Activated CD8-positive, alpha-beta memory T cell treated with anti-CD3 and anti-CD28 coated beads, Interleukin-2, amount 10 ng/mL, durations not matched to agents 7 days and 5 days (primary cell): ENCODE measurements around the gene IL12RB2. TPM values are rescaled to one million over a fixed set of nuclear protein-coding genes. Genes with fewer than 3 reads are reported as not detected.
"Not testable (repeated sequence)": the region's sequence is repeated elsewhere in the genome, so short reads cannot be mapped to it uniquely, and the experiment has no call there.

ENCODE experiments used
- ATAC-seq: fragments of 150-1000 bp; cut with Tn5 transposase; one replicate; pipeline ENCODE4 v1.10.0; 2021; ENCODE audit warnings: moderate library complexity
- CTCF ChIA-PET: fragments of 350-600 bp; sonication (Branson Sonifier 250); formaldehyde crosslinking; loops from one replicate; lab custom pipeline; 2021; ENCODE audit warnings: antibody characterized with exemption; lab: Charles Lee
- DNase-seq: peaks from one replicate; pipeline ENCODE4 v3.0.0-alpha.2; 2020
- H3K27ac Mint-ChIP-seq: one replicate; pipeline ENCODE4 v1.8.0; 2021; ENCODE audit warnings: mild to moderate bottlenecking, mixed read lengths
- H3K27me3 Mint-ChIP-seq: one replicate; pipeline ENCODE4 v1.8.0; 2021; ENCODE audit warnings: mixed read lengths
- H3K36me3 Mint-ChIP-seq: one replicate; pipeline ENCODE4 v1.8.0; 2021; ENCODE audit warnings: mild to moderate bottlenecking, mixed read lengths
- H3K4me1 Mint-ChIP-seq: one replicate; pipeline ENCODE4 v1.8.0; 2021; ENCODE audit warnings: mixed read lengths
- H3K4me3 Mint-ChIP-seq: one replicate; pipeline ENCODE4 v1.8.0; 2021; ENCODE audit warnings: mild to moderate bottlenecking, moderate library complexity, mixed read lengths
- H3K9me3 Mint-ChIP-seq: one replicate; pipeline ENCODE4 v1.8.0; 2022; ENCODE audit warnings: low read depth, mixed read lengths
- total RNA-seq, 2 experiments: library from RNA; stranded (reverse); gene quantifications; one replicate each; pipeline ENCODE4 v1.2.3, GENCODE V29; 2021

The IL12RB2 gene
- total RNA-seq, 2 experiments from 2014 or later = 23.8 to 54.0 TPM

GRCh38 chr1:67393737-67394136 is 86.1 kb downstream of the IL12RB2 start:
- H3K36me3 Mint-ChIP-seq = peaks cover 45% of the 10 kb centered on the region
- DNase-seq = no peak
- CTCF ChIA-PET = interaction anchor here (1.5 kb wide), 1 partner anchor 160 kb away, joined by 3 read pairs; no protein-coding TSS in a partner anchor
- H3K4me3 Mint-ChIP-seq = no peak overlapping the region
- no peaks in the 10 kb centered on the region for H3K9me3 Mint-ChIP-seq
- no peaks in the 10 kb centered on the region for H3K27me3 Mint-ChIP-seq
- H3K27ac Mint-ChIP-seq = peak overlapping the region; percentile 18
- ATAC-seq = no peak
- H3K4me1 Mint-ChIP-seq = no peaks in the 10 kb centered on the region

DNA sequence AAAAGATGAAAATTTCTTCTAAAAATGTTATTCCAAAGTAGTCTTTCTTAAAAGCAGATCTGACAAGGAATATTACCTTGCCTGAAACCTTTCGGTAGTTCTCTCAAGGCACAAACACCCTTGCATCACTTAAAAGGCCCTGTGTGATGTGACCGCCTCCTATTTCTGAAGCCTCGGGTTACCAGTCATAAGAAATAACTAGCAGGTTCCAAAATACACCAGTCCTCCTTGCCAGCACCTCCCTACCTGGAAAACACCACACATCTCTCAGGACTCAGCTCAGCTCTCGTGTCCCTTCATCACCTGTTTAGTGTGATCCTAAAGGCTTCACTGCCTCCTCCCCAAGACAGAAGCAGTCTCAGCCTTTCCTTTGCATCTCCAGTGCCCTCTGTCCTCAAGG is 86.9 kb downstream of the IL12RB2 start:
- CTCF ChIA-PET = interaction anchor here (1.5 kb wide), 1 partner anchor 161 kb away, joined by 3 read pairs; no protein-coding TSS in a partner anchor

GRCh38 chr1:67399199-67399993 is 91.7 kb downstream of the IL12RB2 start:
- Mint-ChIP-seq H3K27me3 (no peaks in the 10 kb centered on the region), H3K4me1 (peaks cover 3% of the 10 kb centered on the region), H3K9me3 (no peaks in the 10 kb centered on the region), H3K4me3 (no peak overlapping the region), H3K36me3 (peaks cover 38% of the 10 kb centered on the region), H3K27ac (no peak overlapping the region)
- ATAC-seq (no peak), DNase-seq (no peak)
- CTCF ChIA-PET = interaction anchor here (0.5 to 0.8 kb wide), 2 partner anchors 85 to 166 kb away, joined by 3 to 4 read pairs; no protein-coding TSS in a partner anchor

More for the DNA sequence above, 86.9 kb downstream of the IL12RB2 start:
- no peak for DNase-seq
- no peaks in the 10 kb centered on the region for H3K9me3 Mint-ChIP-seq
- no peak overlapping the region for H3K27ac Mint-ChIP-seq
- H3K27me3 Mint-ChIP-seq = no peaks in the 10 kb centered on the region
- H3K36me3 Mint-ChIP-seq = peaks cover 47% of the 10 kb centered on the region
- no peaks in the 10 kb centered on the region for H3K4me1 Mint-ChIP-seq
- H3K4me3 Mint-ChIP-seq = no peak overlapping the region
- ATAC-seq = no peak

GRCh38 chr1:67400029-67400786 is 92.5 kb downstream of the IL12RB2 start:
- not testable (repeated sequence) for H3K4me3 Mint-ChIP-seq, H3K9me3 Mint-ChIP-seq, H3K27ac Mint-ChIP-seq, H3K27me3 Mint-ChIP-seq, DNase-seq, H3K4me1 Mint-ChIP-seq
- CTCF ChIA-PET = interaction anchor here (0.8 kb wide), 1 partner anchor 86 kb away, joined by 3 read pairs; no protein-coding TSS in a partner anchor
- peak; percentile 22 for ATAC-seq
- peaks cover 39% of the 10 kb centered on the region for H3K36me3 Mint-ChIP-seq

- Mint-ChIP-seq H3K27me3 (no peaks in the 10 kb centered on the region), H3K27ac (no peak overlapping the region), H3K4me1 (peaks cover 3% of the 10 kb centered on the region), H3K9me3 (no peaks in the 10 kb centered on the region), H3K4me3 (no peak overlapping the region), H3K36me3 (peaks cover 36% of the 10 kb centered on the region)
- ATAC-seq = no peak
- CTCF ChIA-PET = no interaction called here
- DNase-seq = no peak
Measured at GRCh38 chr1:67401443-67401842, 93.8 kb downstream of the IL12RB2 start.

- Mint-ChIP-seq H3K9me3 (no peaks in the 10 kb centered on the region), H3K27me3 (no peaks in the 10 kb centered on the region), H3K36me3 (peaks cover 19% of the 10 kb centered on the region), H3K4me3 (no peak overlapping the region), H3K27ac (no peak overlapping the region), H3K4me1 (peaks cover 3% of the 10 kb centered on the region)
- CTCF ChIA-PET = no interaction called here
- no peak for DNase-seq
- no peak for ATAC-seq
Measured at GRCh38 chr1:67404212-67404620, 96.5 kb downstream of the IL12RB2 start.

DNA sequence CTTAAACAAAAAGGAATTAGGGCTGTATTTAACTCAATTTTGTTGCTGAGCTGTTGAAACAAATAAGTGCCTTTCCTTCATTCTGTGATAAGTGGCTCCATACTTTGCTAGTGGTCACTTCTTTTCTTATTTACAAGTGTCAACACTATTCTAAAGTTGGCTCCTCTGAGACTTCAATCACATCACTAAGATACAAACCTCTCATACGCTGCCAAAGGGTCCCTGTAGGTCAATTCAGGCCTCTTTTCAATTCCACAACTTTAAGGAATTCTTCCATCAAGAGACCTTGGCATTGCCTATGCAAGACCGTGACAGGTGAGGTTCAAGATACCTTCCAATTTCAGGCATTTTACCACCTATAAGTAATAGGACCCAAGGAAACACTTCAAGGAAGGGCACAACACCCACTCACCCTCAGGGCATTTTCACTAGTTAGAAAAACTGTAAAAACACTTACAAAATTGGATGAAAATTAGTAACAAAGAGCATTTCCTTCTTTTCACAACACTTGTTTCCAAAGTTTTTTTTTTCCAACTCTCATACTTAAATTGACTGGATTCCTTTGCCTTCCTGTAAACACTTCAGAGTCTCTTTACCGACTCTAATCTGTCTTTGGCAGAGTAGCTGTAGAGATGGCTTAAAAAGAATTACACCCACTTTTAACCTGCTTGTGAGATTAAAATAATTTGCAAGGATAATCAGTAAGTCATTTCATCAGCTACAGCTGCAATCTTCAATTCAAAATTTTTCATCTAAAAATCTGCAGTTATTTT is 98.0 kb downstream of the IL12RB2 start:
- Mint-ChIP-seq H3K4me3 (no peak overlapping the region), H3K4me1 (peaks cover 6% of the 10 kb centered on the region), H3K9me3 (no peaks in the 10 kb centered on the region), H3K27ac (peak overlapping the region; percentile 24), H3K36me3 (peaks cover 26% of the 10 kb centered on the region), H3K27me3 (no peaks in the 10 kb centered on the region)
- CTCF ChIA-PET = no interaction called here
- DNase-seq (no peak), ATAC-seq (no peak)

- H3K4me3 Mint-ChIP-seq = no peak overlapping the region
- no peak for DNase-seq
- no peaks in the 10 kb centered on the region for H3K27me3 Mint-ChIP-seq
- CTCF ChIA-PET = interaction anchor here (1.2 to 2.6 kb wide), 3 partner anchors 11 to 22 kb away, joined by 3 to 6 read pairs (median 4); partner anchors contain the start of gene SERBP1
- H3K4me1 Mint-ChIP-seq = peaks cover 5% of the 10 kb centered on the region
- H3K27ac Mint-ChIP-seq = no peak overlapping the region
- ATAC-seq = no peak
- H3K36me3 Mint-ChIP-seq = peaks cover 29% of the 10 kb centered on the region
- H3K9me3 Mint-ChIP-seq = no peaks in the 10 kb centered on the region
Measured at GRCh38 chr1:67407498-67407897, 99.8 kb downstream of the IL12RB2 start.

- no peak overlapping the region for H3K4me3 Mint-ChIP-seq
- H3K36me3 Mint-ChIP-seq = peaks cover 31% of the 10 kb centered on the region
- DNase-seq (no peak), ATAC-seq (no peak)
- H3K27me3 Mint-ChIP-seq = no peaks in the 10 kb centered on the region
- H3K27ac Mint-ChIP-seq = no peak overlapping the region
- CTCF ChIA-PET = interaction anchor here (1.7 to 2.6 kb wide), 2 partner anchors 11 to 21 kb away, joined by 4 to 6 read pairs; partner anchors contain the start of gene SERBP1
- H3K4me1 Mint-ChIP-seq = peaks cover 5% of the 10 kb centered on the region
- H3K9me3 Mint-ChIP-seq = no peaks in the 10 kb centered on the region
Measured at GRCh38 chr1:67408148-67408547, 100.5 kb downstream of the IL12RB2 start.

- H3K27ac Mint-ChIP-seq, CTCF ChIA-PET, H3K9me3 Mint-ChIP-seq, H3K4me3 Mint-ChIP-seq, DNase-seq, ATAC-seq, H3K27me3 Mint-ChIP-seq: not testable (repeated sequence)
- Mint-ChIP-seq H3K36me3 (peaks cover 68% of the 10 kb centered on the region), H3K4me1 (peaks cover 23% of the 10 kb centered on the region)
Measured at GRCh38 chr1:67413101-67413500, 105.4 kb downstream of the IL12RB2 start.

DNA sequence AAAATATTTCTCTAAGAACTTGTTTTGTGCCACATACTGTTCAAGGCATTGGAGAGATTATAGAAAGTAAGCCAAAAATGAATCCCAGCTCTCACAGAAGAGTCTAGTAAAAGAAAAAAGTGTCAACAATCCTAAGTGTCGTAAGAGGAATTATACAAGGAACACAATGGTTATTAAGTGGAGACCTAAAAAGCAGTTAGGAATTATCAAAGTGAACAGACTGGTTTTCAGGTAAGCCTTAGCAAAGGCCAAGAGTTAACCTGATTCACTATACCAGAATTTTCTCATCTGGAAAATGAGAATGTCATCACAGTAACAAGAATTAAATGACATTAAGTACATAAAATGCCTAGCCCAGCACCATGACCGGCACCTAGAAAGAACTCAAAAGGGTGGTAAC is 106.9 kb downstream of the IL12RB2 start:
- H3K36me3 Mint-ChIP-seq = peaks cover 76% of the 10 kb centered on the region
- H3K4me3 Mint-ChIP-seq = no peak overlapping the region
- no peaks in the 10 kb centered on the region for H3K27me3 Mint-ChIP-seq
- no peak overlapping the region for H3K27ac Mint-ChIP-seq
- CTCF ChIA-PET = interaction anchor here (1.0 kb wide), 1 partner anchor 202 kb away, joined by 4 read pairs; no protein-coding TSS in a partner anchor
- no peak for DNase-seq
- H3K4me1 Mint-ChIP-seq = peaks cover 33% of the 10 kb centered on the region
- H3K9me3 Mint-ChIP-seq = no peaks in the 10 kb centered on the region
- ATAC-seq = no peak

DNA sequence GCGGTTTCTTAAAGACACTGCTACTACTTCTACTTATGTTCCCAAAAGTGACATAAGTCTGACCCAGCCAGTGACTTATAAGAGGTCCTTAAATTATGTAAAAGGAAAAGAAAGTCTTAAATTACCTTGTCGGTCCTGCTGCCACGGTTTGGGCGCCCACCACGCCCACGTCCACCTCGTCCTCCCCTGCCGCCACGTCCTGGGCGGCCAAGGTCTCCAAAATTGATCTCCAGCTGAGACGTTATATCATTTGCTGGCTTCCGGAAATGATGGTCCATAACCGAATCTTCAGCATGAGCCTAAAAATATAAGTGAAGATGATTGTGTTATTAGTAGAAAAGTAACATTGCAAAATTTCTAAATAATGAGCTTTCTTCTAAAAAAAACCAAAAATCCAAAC is 107.4 kb downstream of the IL12RB2 start:
- H3K36me3 Mint-ChIP-seq = peaks cover 75% of the 10 kb centered on the region
- CTCF ChIA-PET = interaction anchor here (1.0 to 1.2 kb wide), 2 partner anchors 28 to 203 kb away, joined by 3 to 4 read pairs; no protein-coding TSS in a partner anchor
- H3K27me3 Mint-ChIP-seq = no peaks in the 10 kb centered on the region
- ATAC-seq = no peak
- H3K27ac Mint-ChIP-seq = no peak overlapping the region
- H3K4me1 Mint-ChIP-seq = peaks cover 35% of the 10 kb centered on the region
- H3K9me3 Mint-ChIP-seq = no peaks in the 10 kb centered on the region
- H3K4me3 Mint-ChIP-seq = no peak overlapping the region
- no peak for DNase-seq
